A549 (cell line): ENCODE results near the gene MAD2L1.

ENCODE experiments used
- BHLHE40 ChIP-seq: IDR thresholded peaks from 2 replicates; pipeline ENCODE4 v1.6.1; 2012; ENCODE audit warnings: low read depth, low read length, inconsistent platforms
- CEBPB ChIP-seq, 2 experiments: fragments of >200 bp in 1 of 2; sonication (Bioruptor Twin) in 1 of 2; formaldehyde crosslinking in 1 of 2; IDR thresholded peaks; 2 replicates each; pipeline ENCODE4 v1.6.1; 2012 to 2016
- FOSL2 ChIP-seq, 2 experiments: fragments of 450-650 bp in 1 of 2; fragments of >200 bp in 1 of 2; sonication (Bioruptor Twin) in 1 of 2; formaldehyde crosslinking; IDR thresholded peaks; 2 replicates each; pipeline versions ENCODE4 v1.5.0 to v1.6.1; 2016 to 2020; ENCODE audit warnings: mild to moderate bottlenecking in 1 of 2, moderate library complexity in 1 of 2
- GATA3 ChIP-seq: IDR thresholded peaks from 2 replicates; pipeline ENCODE4 v1.6.1; 2012; ENCODE audit warnings: borderline replicate concordance
- HEYL ChIP-seq: fragments of 250-450 bp; sonication (Bioruptor Pico); IDR thresholded peaks from 2 replicates; pipeline ENCODE4 v1.8.0; 2021; ENCODE audit warnings: mild to moderate bottlenecking, moderate library complexity
- HOXA7 ChIP-seq: fragments of 250-450 bp; sonication (Bioruptor Pico); IDR thresholded peaks from 2 replicates; pipeline ENCODE4 v1.5.0; 2020; ENCODE audit warnings: mild to moderate bottlenecking, moderate library complexity
- KDM1A ChIP-seq: fragments of 200-600 bp; sonication (generic); IDR thresholded peaks from 2 replicates; pipeline ENCODE4 v1.6.1; 2016; ENCODE audit warnings: low read depth, mild to moderate bottlenecking
- NR3C1 ChIP-seq: fragments of >200 bp; sonication (Bioruptor Twin); formaldehyde crosslinking; IDR thresholded peaks from 3 replicates; pipeline ENCODE4 v1.6.1; 2017
- POLR2A ChIP-seq: IDR thresholded peaks from 2 replicates; pipeline ENCODE4 v1.6.1; 2012; ENCODE audit warnings: mild to moderate bottlenecking, low read length
- ZFP36 ChIP-seq: fragments of 450-650 bp; IDR thresholded peaks from 2 replicates; pipeline ENCODE4 v1.6.1; 2014; ENCODE audit warnings: borderline replicate concordance; ENCODE audit not compliant: partially characterized antibody
- ZSCAN20 ChIP-seq: fragments of 250-450 bp; sonication (Bioruptor Pico); IDR thresholded peaks from 2 replicates; pipeline ENCODE4 v1.8.0; 2022; ENCODE audit warnings: mild to moderate bottlenecking, moderate library complexity
- TF ChIP-seq, protein P1 (sequence below): fragments of >200 bp; sonication (Bioruptor Twin); formaldehyde crosslinking; IDR thresholded peaks from 3 replicates; pipeline ENCODE4 v1.5.1; 2016
- TF ChIP-seq, protein P2 (sequence below): fragments of >200 bp; sonication (Bioruptor Twin); formaldehyde crosslinking; IDR thresholded peaks from 3 replicates; pipeline ENCODE4 v1.6.1; 2016
- TF ChIP-seq, protein P3 (sequence below): IDR thresholded peaks from 2 replicates; pipeline ENCODE4 v1.6.1; 2012

- TF ChIP-seq, protein P1, sequence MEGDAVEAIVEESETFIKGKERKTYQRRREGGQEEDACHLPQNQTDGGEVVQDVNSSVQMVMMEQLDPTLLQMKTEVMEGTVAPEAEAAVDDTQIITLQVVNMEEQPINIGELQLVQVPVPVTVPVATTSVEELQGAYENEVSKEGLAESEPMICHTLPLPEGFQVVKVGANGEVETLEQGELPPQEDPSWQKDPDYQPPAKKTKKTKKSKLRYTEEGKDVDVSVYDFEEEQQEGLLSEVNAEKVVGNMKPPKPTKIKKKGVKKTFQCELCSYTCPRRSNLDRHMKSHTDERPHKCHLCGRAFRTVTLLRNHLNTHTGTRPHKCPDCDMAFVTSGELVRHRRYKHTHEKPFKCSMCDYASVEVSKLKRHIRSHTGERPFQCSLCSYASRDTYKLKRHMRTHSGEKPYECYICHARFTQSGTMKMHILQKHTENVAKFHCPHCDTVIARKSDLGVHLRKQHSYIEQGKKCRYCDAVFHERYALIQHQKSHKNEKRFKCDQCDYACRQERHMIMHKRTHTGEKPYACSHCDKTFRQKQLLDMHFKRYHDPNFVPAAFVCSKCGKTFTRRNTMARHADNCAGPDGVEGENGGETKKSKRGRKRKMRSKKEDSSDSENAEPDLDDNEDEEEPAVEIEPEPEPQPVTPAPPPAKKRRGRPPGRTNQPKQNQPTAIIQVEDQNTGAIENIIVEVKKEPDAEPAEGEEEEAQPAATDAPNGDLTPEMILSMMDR = no peak
- TF ChIP-seq KDM1A (no peak; the same call in 1 of the 2 replicates), FOSL2 (IDR thresholded peaks at IDR 0.05) (no peak), FOSL2 (CRISPR knock-in tag; IDR thresholded peaks at IDR 0.05) (no peak), HOXA7 (CRISPR knock-in tag) (no peak), CEBPB (IDR thresholded peaks at IDR 0.05) (no peak), NR3C1 (no peak), GATA3 (no peak), BHLHE40 (no peak), HEYL (no peak), ZFP36 (no peak), POLR2A (peak; percentile 75), ZSCAN20 (CRISPR knock-in tag) (no peak)
- TF ChIP-seq, protein P2, sequence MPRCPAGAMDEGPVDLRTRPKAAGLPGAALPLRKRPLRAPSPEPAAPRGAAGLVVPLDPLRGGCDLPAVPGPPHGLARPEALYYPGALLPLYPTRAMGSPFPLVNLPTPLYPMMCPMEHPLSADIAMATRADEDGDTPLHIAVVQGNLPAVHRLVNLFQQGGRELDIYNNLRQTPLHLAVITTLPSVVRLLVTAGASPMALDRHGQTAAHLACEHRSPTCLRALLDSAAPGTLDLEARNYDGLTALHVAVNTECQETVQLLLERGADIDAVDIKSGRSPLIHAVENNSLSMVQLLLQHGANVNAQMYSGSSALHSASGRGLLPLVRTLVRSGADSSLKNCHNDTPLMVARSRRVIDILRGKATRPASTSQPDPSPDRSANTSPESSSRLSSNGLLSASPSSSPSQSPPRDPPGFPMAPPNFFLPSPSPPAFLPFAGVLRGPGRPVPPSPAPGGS = peak; percentile 67; the same call in 1 of the 3 replicates
- TF ChIP-seq, protein P3, sequence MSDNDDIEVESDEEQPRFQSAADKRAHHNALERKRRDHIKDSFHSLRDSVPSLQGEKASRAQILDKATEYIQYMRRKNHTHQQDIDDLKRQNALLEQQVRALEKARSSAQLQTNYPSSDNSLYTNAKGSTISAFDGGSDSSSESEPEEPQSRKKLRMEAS = peak; percentile 79; the same call in 1 of the 2 replicates
Observed at GRCh38 chr4:120066517-120067340, at the start of gene MAD2L1.
